ENCODE measurements around the gene MRE11.
"Not testable (repeated sequence)": the region's sequence is repeated elsewhere in the genome, so short reads cannot be mapped to it uniquely, and the experiment has no call there.

Gene MRE11

GRCh38 chr11:94506513-94506912 lies 12.9 kb upstream of the MRE11 start:
- DNase-seq (ENCODE audit: low read depth), result not testable (repeated sequence)

GRCh38 chr11:94504689-94505293 lies 11.1 kb upstream of the MRE11 start:
- DNase-seq (ENCODE audit: low read depth), result peak; percentile 26

- DNase-seq (ENCODE audit: low read depth), result no peak
Observed at GRCh38 chr11:94501522-94501921, 7.9 kb upstream of the MRE11 start.

GRCh38 chr11:94500181-94500580 lies 6.5 kb upstream of the MRE11 start:
- DNase-seq (ENCODE audit: low read depth), result no peak

GRCh38 chr11:94494126-94494680 lies 559 bp upstream of the MRE11 start:
- no peak for DNase-seq (ENCODE audit: low read depth)

- DNase-seq (ENCODE audit: low read depth), result no peak
Observed at GRCh38 chr11:94486068-94486467, 7.6 kb downstream of the MRE11 start.

GRCh38 chr11:94481342-94481741 lies 12.3 kb downstream of the MRE11 start:
- DNase-seq (ENCODE audit: low read depth), result no peak

- DNase-seq (ENCODE audit: low read depth), result no peak
Observed at GRCh38 chr11:94477624-94478023, 16.0 kb downstream of the MRE11 start.

- no peak for DNase-seq (ENCODE audit: low read depth)
Observed at GRCh38 chr11:94472916-94473799, 20.5 kb downstream of the MRE11 start.

- DNase-seq (ENCODE audit: low read depth), result no peak
Observed at GRCh38 chr11:94469416-94469815, 24.2 kb downstream of the MRE11 start.

- no peak for DNase-seq (ENCODE audit: low read depth)
Observed at GRCh38 chr11:94459576-94459975, 34.1 kb downstream of the MRE11 start.

- no peak for DNase-seq (ENCODE audit: low read depth)
Observed at GRCh38 chr11:94457118-94458029, 36.3 kb downstream of the MRE11 start.

- DNase-seq (ENCODE audit: low read depth), result no peak
Observed at GRCh38 chr11:94455861-94456260, 37.8 kb downstream of the MRE11 start.

- no peak for DNase-seq (ENCODE audit: low read depth)
Observed at GRCh38 chr11:94454301-94454700, 39.3 kb downstream of the MRE11 start.

GRCh38 chr11:94452988-94453387 lies 40.7 kb downstream of the MRE11 start:
- DNase-seq (ENCODE audit: low read depth), result no peak

GRCh38 chr11:94450048-94450447 lies 43.6 kb downstream of the MRE11 start:
- DNase-seq (ENCODE audit: low read depth), result no peak

- peak; percentile 21 for DNase-seq (ENCODE audit: low read depth)
Observed at GRCh38 chr11:94449437-94449836, 44.2 kb downstream of the MRE11 start.

- no peak for DNase-seq (ENCODE audit: low read depth)
Observed at GRCh38 chr11:94449029-94449428, 44.6 kb downstream of the MRE11 start.

GRCh38 chr11:94447149-94447548 lies 46.5 kb downstream of the MRE11 start:
- DNase-seq (ENCODE audit: low read depth), result no peak

- no peak for DNase-seq (ENCODE audit: low read depth)
Observed at GRCh38 chr11:94445641-94446040, 48.0 kb downstream of the MRE11 start.

GRCh38 chr11:94433049-94433448 lies 60.6 kb downstream of the MRE11 start:
- no peak for DNase-seq (ENCODE audit: low read depth)

GRCh38 chr11:94424662-94425061 lies 69.0 kb downstream of the MRE11 start:
- DNase-seq (ENCODE audit: low read depth), result no peak

Measured in fibroblast of the conjunctiva (primary cell).